Measurements from ENCODE around the gene KPNA4. TPM values are rescaled to one million over a fixed set of nuclear protein-coding genes. Genes with fewer than 3 reads are reported as not detected.

KPNA4 gene
- polyA plus RNA-seq, 3 donors = 4.4 to 14.7 (median 4.5) TPM

DNA sequence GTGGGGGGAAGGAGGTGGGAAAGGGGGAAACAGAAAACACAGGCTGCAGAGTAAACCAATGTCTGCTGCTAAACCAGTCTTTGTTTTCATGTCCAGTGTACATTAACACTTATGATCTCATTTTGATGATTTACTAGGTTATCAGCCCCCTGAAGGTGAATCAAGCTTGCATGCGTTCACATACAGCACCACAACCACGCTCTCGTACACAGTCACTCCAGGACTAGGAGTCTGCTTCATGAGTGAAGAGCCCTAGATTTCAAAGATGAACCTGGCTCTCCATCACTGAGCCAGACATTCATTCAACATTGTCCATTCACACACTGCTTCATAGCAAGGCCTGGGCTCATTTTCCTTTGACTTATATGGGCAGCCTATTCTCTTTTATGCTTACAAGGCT lies 64.0 kb downstream of the KPNA4 start:
- TF ChIP-seq, protein P1, sequence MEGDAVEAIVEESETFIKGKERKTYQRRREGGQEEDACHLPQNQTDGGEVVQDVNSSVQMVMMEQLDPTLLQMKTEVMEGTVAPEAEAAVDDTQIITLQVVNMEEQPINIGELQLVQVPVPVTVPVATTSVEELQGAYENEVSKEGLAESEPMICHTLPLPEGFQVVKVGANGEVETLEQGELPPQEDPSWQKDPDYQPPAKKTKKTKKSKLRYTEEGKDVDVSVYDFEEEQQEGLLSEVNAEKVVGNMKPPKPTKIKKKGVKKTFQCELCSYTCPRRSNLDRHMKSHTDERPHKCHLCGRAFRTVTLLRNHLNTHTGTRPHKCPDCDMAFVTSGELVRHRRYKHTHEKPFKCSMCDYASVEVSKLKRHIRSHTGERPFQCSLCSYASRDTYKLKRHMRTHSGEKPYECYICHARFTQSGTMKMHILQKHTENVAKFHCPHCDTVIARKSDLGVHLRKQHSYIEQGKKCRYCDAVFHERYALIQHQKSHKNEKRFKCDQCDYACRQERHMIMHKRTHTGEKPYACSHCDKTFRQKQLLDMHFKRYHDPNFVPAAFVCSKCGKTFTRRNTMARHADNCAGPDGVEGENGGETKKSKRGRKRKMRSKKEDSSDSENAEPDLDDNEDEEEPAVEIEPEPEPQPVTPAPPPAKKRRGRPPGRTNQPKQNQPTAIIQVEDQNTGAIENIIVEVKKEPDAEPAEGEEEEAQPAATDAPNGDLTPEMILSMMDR (IDR thresholded peaks at IDR 0.05) = no peak

DNA sequence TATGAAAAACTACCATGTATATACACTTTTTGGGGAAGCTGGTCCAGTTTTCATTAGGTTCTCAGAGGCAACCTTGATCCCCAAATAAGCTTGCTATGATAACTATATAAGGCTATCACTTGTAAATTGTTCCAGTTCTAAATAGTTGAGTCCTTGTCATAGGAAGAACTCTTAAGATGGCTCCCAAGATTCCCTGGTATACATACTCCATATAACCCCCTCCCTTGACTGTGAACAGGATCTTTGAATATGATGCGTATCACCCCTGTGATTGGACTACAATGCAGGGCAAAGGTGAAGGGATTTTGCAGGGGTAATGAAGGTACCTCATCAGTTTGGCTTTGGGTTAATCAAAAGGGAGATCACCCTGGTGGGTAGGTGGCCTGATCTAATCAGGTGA lies 67.2 kb downstream of the KPNA4 start:
- H3K36me3 ChIP-seq (replicated peaks in 1 of 2; ENCODE audit: control insufficient read depth in 1 of 2, insufficient read depth in 2 of 2, low read length in 2 of 2) = peaks cover 35 to 56% of the 10 kb centered on the region in 2 donors
- WGBS (ENCODE audit: insufficient coverage) = no CpG with 5 or more reads among the region's 1 CpG
- no peak overlapping the region for H3K4me2 ChIP-seq (replicated peaks; ENCODE audit: extremely low read depth, low read length, poor library complexity, severe bottlenecking)
- Mint-ChIP-seq H3K4me1 (no peaks in the 10 kb centered on the region), H3K27ac (no peak overlapping the region), H3K36me3 (peaks cover 38 to 43% of the 10 kb centered on the region in 2 donors), H3K27me3 (ENCODE audit: low read depth in 3 of 3) (no peaks in the 10 kb centered on the region), H3K9me3 (peaks cover 0 to 2% (median 0%) of the 10 kb centered on the region in 7 donors), H3K4me3 (no peak overlapping the region)
- intact Hi-C loops (cut with micrococcal nuclease) = no loop called here
- H4K20me1 ChIP-seq (ENCODE audit: insufficient read depth, low read length) = no peaks in the 10 kb centered on the region
- no peaks in the 10 kb centered on the region for H3K27me3 ChIP-seq (ENCODE audit: control insufficient read depth in 2 of 2, insufficient read depth in 2 of 2, low read length in 2 of 2)
- H3K4me1 ChIP-seq (ENCODE audit: control insufficient read depth in 1 of 2, insufficient read depth in 2 of 2, low read length in 2 of 2) = no peaks in the 10 kb centered on the region
- no peak overlapping the region for H3K27ac ChIP-seq (ENCODE audit: low read depth in 1 of 2, low read length in 2 of 2)
- TF ChIP-seq, protein P1 (IDR thresholded peaks at IDR 0.05) = no peak
- H3K4me3 ChIP-seq (replicated peaks in 1 of 3; ENCODE audit: low read depth in 2 of 3, low read length in 3 of 3) = no peak overlapping the region
- DNase-seq = no peak
- H3K79me2 ChIP-seq (ENCODE audit: insufficient read depth, low read length) = no peaks in the 10 kb centered on the region
- H3K9ac ChIP-seq (ENCODE audit: insufficient read depth, low read length, poor library complexity, severe bottlenecking) = no peak overlapping the region
- H2AFZ ChIP-seq (ENCODE audit: insufficient read depth, low read depth, low read length, poor library complexity, severe bottlenecking) = no peak overlapping the region
- no peaks in the 10 kb centered on the region for H3K9me3 ChIP-seq (replicated peaks in 1 of 2; ENCODE audit: control insufficient read depth in 1 of 2, insufficient read depth in 1 of 2, low read length in 2 of 2)

More for the DNA sequence above, 64.0 kb downstream of the KPNA4 start:
- H3K36me3 ChIP-seq (replicated peaks in 1 of 2; ENCODE audit: control insufficient read depth in 1 of 2, insufficient read depth in 2 of 2, low read length in 2 of 2) = peaks cover 66 to 87% of the 10 kb centered on the region in 2 donors
- Mint-ChIP-seq H3K36me3 (peaks cover 52 to 67% of the 10 kb centered on the region in 2 donors), H3K4me3 (no peak overlapping the region), H3K27me3 (ENCODE audit: low read depth in 3 of 3) (no peaks in the 10 kb centered on the region), H3K4me1 (no peaks in the 10 kb centered on the region), H3K9me3 (no peaks in the 10 kb centered on the region), H3K27ac (no peak overlapping the region)
- no peak overlapping the region for H3K4me2 ChIP-seq (replicated peaks; ENCODE audit: extremely low read depth, low read length, poor library complexity, severe bottlenecking)
- no peak overlapping the region for H3K9ac ChIP-seq (ENCODE audit: insufficient read depth, low read length, poor library complexity, severe bottlenecking)
- no peak overlapping the region for H2AFZ ChIP-seq (ENCODE audit: insufficient read depth, low read depth, low read length, poor library complexity, severe bottlenecking)
- no peaks in the 10 kb centered on the region for H3K27me3 ChIP-seq (ENCODE audit: control insufficient read depth in 2 of 2, insufficient read depth in 2 of 2, low read length in 2 of 2)
- H3K27ac ChIP-seq (ENCODE audit: low read depth in 1 of 2, low read length in 2 of 2) = no peak overlapping the region
- H3K4me1 ChIP-seq (ENCODE audit: control insufficient read depth in 1 of 2, insufficient read depth in 2 of 2, low read length in 2 of 2) = no peaks in the 10 kb centered on the region
- H3K79me2 ChIP-seq (ENCODE audit: insufficient read depth, low read length) = no peaks in the 10 kb centered on the region
- no peaks in the 10 kb centered on the region for H3K9me3 ChIP-seq (replicated peaks in 1 of 2; ENCODE audit: control insufficient read depth in 1 of 2, insufficient read depth in 1 of 2, low read length in 2 of 2)
- no peaks in the 10 kb centered on the region for H4K20me1 ChIP-seq (ENCODE audit: insufficient read depth, low read length)
- no peak overlapping the region for H3K4me3 ChIP-seq (replicated peaks in 1 of 3; ENCODE audit: low read depth in 2 of 3, low read length in 3 of 3)
- DNase-seq = no peak
- intact Hi-C loops (cut with micrococcal nuclease) = no loop called here
- WGBS (ENCODE audit: insufficient coverage) = 100% methylated on average over 3 of the region's 3 CpGs

All from CD14-positive monocyte (primary cell).